Tibial nerve (tissue), 4 donors: Measurements from ENCODE around the gene MIA2.

Source experiments
- EP300 ChIP-seq, 2 donors: sonication (generic); formaldehyde crosslinking; IDR thresholded peaks; one replicate each; pipeline ENCODE4 v1.6.1; 2017; ENCODE audit warnings: antibody characterized with exemption in 2 of 2, mild to moderate bottlenecking in 1 of 2
- POLR2A ChIP-seq, 2 donors: fragments of 450-650 bp; IDR thresholded peaks; one replicate each; pipeline ENCODE4 v1.6.1; 2017; ENCODE audit warnings: antibody characterized with exemption in 2 of 2, mild to moderate bottlenecking in 2 of 2, moderate library complexity in 2 of 2
- TF ChIP-seq, protein P1 (sequence below), 5 experiments: fragments of 200-600 bp in 3 of 5; fragments of 450-650 bp in 2 of 5; sonication (generic) in 3 of 5; IDR thresholded peaks; one replicate each; pipeline ENCODE4 v1.5.1; 2016 to 2019; ENCODE audit warnings: antibody characterized with exemption in 5 of 5, mild to moderate bottlenecking in 3 of 5, moderate library complexity in 2 of 5

DNA sequence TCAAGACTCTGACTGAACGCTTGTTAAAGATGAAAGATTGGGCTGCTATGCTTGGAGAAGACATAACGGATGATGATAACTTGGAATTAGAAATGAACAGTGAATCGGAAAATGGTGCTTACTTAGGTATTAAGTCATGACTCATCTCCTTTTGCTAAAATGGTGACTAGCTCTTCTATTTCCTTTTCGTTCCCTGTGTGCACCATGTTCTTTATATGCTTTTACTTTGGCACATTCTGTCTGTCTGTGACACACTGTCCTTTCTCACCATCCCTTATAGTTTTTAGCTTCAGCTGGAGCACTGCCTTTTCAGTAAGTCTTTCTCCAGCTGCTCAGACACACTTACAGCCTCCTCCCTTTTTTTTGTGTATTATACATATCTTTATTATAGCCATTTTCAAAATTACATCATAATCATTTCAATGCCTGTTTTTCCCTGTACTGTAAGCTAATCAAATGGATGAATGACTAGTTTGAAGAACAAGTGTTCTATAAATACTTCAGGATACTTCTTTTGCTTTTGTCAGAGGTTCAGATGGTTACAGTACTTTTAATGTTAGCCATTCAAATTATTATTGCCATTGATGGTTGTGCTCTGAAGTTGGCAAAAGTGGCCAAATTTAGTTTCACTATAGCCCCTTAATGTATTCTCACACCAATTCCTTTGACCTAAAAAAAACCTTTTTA is 68.6 kb downstream of the MIA2 start:
- TF ChIP-seq, protein P1, sequence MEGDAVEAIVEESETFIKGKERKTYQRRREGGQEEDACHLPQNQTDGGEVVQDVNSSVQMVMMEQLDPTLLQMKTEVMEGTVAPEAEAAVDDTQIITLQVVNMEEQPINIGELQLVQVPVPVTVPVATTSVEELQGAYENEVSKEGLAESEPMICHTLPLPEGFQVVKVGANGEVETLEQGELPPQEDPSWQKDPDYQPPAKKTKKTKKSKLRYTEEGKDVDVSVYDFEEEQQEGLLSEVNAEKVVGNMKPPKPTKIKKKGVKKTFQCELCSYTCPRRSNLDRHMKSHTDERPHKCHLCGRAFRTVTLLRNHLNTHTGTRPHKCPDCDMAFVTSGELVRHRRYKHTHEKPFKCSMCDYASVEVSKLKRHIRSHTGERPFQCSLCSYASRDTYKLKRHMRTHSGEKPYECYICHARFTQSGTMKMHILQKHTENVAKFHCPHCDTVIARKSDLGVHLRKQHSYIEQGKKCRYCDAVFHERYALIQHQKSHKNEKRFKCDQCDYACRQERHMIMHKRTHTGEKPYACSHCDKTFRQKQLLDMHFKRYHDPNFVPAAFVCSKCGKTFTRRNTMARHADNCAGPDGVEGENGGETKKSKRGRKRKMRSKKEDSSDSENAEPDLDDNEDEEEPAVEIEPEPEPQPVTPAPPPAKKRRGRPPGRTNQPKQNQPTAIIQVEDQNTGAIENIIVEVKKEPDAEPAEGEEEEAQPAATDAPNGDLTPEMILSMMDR (IDR thresholded peaks at IDR 0.05) = no peak
- no peak for TF ChIP-seq EP300 (IDR thresholded peaks at IDR 0.05)
- no peak for TF ChIP-seq POLR2A (IDR thresholded peaks at IDR 0.05)
